Measurements from ENCODE around the gene TIE1.
"Not testable (repeated sequence)": the region's sequence is repeated elsewhere in the genome, so short reads cannot be mapped to it uniquely, and the experiment has no call there.

The TIE1 gene

DNA sequence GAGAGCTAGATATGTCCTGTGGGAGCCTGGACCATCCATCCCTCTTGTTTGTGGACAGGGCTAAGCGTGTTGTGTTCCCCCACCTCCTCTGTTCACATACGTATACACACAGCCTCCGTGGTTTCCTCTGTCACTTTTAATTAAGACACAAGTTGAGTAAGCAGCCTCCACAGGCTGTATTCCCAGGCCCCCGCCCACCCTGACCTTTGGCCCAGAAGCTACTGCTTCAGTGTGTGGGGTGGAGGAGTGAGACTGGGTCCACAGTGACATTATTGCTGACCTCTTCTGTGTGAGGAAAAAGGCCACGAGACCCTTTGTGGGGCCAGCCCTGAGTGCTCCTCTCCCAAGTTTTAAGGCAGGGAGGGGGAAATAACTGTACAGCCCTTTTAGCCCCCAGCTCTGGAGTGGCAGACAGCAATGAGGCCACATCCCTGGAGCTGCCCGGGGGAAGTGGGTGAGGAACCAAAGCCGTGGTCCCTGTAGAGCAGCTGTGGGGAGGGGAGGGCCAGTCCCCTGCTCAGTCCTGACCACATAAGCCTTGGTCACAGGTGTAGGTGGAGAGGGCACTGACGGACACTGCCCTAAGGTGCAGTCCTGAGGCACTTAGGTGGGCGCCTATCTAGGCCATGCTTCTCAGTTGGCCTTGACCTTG is 62.6 kb downstream of the TIE1 start:
- DNase-seq (ENCODE audit: low read depth), result no peak

GRCh38 chr1:43363935-43364525 is 63.2 kb downstream of the TIE1 start:
- DNase-seq (ENCODE audit: low read depth), result no peak

GRCh38 chr1:43365678-43366077 is 64.9 kb downstream of the TIE1 start:
- no peak for DNase-seq (ENCODE audit: low read depth)

GRCh38 chr1:43366179-43366578 is 65.4 kb downstream of the TIE1 start:
- DNase-seq (ENCODE audit: low read depth), result no peak

- DNase-seq (ENCODE audit: low read depth), result no peak
Measured at GRCh38 chr1:43366601-43367025, 65.8 kb downstream of the TIE1 start.

DNA sequence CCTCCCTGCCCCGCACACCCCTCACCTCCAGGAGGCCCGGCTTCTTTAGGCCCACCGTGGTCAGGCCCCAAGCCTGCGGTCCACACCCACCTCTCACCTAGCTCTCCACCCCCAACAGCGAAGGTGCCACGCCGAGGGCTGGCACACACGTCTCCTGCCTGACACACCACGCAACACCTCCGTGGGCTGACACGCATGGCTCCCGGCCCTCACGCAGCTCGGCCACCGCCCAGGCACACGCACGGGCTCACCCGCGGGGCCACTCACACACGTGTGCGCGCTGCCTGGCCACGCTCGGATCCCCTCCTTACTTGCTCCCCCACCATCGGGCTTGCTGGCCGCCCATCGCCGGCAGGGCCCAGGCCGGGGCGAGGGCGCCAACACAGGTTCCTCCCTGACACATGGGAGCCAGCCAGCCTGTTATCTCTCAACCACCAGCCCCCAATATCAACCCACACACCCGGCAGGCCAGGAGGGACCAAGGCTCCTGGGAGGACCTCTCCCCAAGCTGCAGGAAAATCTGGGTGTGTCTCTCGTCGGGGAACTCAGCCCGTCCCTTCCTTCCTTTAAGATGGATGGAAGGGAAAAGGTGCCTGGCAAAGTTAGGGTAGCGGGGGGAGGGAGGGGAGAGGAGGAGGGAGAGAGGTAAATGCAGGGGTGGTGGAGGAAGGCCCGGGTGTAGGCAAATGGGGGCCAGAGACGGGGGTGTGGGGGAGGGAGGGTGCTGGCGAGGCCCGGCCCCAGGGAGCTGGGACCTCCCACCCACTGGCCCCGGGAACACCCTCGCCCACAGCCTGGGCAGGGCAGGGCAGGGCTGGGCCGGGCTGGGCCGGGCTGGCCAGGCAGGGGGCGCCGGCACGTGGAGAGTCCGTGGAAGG is 66.5 kb downstream of the TIE1 start:
- DNase-seq (ENCODE audit: low read depth), result no peak

DNA sequence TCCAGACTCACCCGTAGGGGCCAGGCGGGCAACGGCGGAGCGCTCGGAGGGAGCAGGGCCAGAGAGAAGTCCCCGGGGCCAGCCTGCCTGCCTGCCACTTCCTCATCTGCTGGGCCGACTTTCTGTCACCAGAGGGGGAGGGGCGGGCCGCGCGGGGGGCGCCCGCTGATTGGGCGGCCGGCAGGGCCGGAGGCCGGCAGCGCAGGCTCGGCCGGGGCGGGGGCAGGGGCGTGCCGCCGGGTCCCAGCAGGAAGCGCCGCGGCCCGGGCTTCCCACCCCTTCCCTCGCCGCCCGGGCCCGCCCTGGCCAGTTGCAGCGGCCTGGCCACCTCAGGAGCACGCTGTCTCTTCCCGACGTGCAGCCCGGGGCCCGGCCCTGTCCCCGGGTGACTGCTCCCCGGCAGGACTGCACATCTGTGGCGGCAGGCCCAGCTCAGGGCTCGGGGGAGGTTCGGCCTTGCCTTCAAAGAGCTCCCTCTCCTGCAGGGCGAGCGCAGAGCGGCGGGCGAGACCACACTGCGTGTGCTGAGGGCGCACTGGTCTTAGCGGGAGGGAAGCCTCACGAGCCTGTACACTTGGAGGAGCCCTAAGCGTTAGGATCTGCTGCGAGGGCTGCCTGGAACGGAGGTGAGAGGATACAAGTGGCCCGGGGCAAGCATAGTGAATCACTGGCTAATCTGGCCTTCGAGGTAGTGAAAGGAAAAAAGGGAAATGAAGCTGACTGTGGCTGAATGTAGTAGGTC is 67.3 kb downstream of the TIE1 start, which contains the start of gene ELOVL1:
ELOVL1 (minus strand) TSS at position 108 of the 742 bp plus-strand sequence. CDS start 2,402 bp downstream, outside the sequence.
- DNase-seq (ENCODE audit: low read depth), result peak; percentile 81

GRCh38 chr1:43368646-43369020 is 67.9 kb downstream of the TIE1 start:
- no peak for DNase-seq (ENCODE audit: low read depth)

GRCh38 chr1:43369779-43370178 is 69.0 kb downstream of the TIE1 start:
- not testable (repeated sequence) for DNase-seq (ENCODE audit: low read depth)

DNA sequence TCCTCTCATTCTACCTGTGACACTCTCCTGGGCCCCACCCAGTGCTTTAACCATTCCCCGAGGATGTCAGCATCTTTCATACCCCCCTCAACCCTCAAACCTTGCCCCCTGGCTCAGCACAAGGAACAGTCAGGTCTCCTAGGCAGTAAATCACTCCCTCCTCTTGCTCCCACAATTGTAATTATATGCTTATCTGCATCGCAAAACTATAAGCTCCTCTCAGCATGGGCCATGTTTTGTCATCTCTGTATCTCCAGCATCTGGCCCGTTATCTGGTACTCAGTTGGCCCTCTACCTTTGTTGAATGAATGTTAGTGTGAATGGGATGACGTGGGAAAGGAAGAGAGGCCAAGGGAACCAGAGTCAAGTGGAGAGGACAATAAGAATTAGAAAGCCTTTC is 69.8 kb downstream of the TIE1 start:
- no peak for DNase-seq (ENCODE audit: low read depth)

DNA sequence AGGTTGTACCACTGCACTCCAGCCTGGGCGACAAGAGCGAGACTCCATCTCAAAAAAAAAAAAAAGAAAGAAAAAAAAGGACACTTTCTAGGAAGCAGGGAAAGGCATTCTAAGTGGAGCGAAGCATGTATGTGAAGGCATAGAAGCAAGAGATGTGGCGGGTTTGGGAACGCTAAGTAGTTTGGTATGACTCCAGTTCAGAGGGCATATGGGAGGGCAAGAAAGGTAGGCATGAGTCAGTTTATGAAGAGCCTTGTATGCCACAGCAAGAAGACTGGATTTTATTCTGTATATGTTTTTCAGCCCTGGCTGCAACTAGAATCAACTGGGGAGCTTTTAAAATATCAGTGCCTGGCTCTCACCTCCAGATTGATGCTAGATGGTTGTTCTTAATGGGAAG is 71.4 kb downstream of the TIE1 start:
- DNase-seq (ENCODE audit: low read depth), result no peak

All from stimulated activated CD8-positive, alpha-beta memory T cell treated with anti-CD3 and anti-CD28 coated beads, Interleukin-7, amount 100 ng/mL, for 24 hours (primary cell).